Kidney capillary endothelial cell (primary cell): ENCODE results near the gene LIN7C.

Experiments
- DNase-seq: peaks from one replicate; pipeline ENCODE4 v3.0.0-alpha.2; 2018; ENCODE audit warnings: low spot score

LIN7C gene

GRCh38 chr11:27444801-27445215 lies 61.8 kb downstream of the LIN7C start:
- no peak for DNase-seq
